Stimulated activated naive CD4-positive, alpha-beta T cell treated with Interleukin-2 at 50 U/mL for 16 hours (primary cell): ENCODE measurements around the gene CPE.

Experiments
- DNase-seq: peaks from one replicate; lab custom pipeline; 2025; lab: John Stamatoyannopoulos, UW

The CPE gene

GRCh38 chr4:165508372-165509120, 129.7 kb downstream of the CPE start:
- DNase-seq = no peak

DNA sequence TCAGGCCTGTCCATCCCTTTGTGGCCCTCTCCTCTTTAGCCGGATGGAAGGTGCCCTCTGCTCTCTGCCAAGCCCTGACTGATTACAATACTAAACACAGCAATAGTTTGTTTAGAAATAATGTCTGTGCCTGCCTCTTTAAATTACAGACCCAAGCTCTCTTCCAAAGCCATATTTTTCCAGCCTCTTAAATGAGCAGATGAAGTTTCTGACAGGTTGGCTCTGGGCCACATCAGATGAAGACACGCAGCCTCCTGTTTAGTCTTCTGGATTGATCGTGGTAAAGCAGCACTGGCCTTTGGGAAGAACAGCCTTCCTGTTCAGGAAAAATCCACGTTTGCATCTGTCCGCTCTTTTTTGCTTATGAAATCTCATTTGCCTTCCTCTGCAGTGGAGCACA, 133.6 kb downstream of the CPE start:
- no peak for DNase-seq

GRCh38 chr4:165514739-165515138, 135.9 kb downstream of the CPE start:
- no peak for DNase-seq

GRCh38 chr4:165515201-165515600, 136.4 kb downstream of the CPE start:
- no peak for DNase-seq

DNA sequence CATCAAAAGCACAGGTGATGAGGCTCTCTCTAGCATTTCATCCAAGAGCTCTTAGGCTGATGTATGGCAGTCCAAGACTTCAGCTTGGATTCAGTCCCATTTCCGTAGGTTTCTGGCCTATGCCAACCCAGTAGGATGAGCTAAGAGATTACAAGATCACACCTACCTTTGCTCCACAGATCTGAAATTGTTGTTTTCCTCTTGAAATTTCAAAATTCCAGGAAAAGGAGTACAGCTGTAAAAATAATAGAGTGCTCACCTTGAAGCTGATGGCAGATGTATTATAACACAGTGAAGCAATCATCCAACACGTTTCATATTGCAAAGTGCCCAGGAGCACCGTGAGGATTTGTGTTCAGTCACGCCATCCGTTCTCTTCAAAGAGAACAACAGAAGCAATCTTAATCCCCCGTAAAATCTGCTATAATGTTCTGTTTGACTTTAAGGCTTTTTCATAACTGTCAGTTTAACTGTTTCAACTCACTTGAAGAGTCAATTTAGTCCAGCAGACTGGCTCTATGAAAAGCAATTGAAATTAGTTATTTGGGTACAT, 137.5 kb downstream of the CPE start:
- no peak for DNase-seq

- no peak for DNase-seq
Measured at GRCh38 chr4:165517216-165517615, 138.4 kb downstream of the CPE start.

- no peak for DNase-seq
Measured at GRCh38 chr4:165518024-165518616, 139.3 kb downstream of the CPE start.

GRCh38 chr4:165518686-165519085, 139.9 kb downstream of the CPE start:
- no peak for DNase-seq

DNA sequence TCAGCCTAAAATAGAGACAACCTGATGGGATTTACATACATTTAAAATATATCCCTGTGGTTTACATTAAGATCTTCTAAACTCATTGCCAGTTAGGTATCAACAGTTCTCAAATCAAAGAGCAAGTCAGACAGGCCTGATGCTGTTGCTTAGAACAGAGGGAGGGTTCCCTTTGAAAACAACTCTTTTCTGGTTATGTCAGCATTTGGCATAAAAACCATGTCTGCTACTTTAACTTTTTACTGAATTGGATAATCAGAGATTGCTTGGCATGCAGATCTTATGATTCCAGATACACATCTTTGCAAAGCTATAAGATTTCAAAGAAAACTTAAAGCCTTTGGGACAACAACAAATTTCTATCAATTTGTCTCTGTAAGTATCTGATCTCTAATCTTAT, 140.8 kb downstream of the CPE start:
- DNase-seq = no peak

GRCh38 chr4:165520086-165520485, 141.3 kb downstream of the CPE start:
- no peak for DNase-seq

DNA sequence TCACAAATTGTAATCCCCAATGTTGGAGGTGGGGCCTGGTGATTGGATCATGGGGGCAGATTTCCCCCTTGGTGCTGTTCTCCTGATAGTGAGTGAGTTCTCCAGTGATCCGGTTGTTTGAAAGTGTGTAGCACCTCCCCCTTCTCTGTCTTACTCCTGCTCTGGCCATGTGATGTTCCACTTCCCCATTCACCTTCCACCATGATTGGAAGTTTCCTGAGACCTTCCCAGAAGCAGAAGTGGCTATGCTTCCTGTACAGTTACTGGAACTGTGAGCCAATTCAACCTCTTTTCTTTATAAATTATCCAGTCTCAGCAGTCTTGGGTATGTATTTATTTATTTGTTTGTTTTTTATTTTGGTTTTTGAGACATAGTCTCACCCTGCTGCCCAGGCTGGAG, 143.2 kb downstream of the CPE start:
- DNase-seq = no peak

DNA sequence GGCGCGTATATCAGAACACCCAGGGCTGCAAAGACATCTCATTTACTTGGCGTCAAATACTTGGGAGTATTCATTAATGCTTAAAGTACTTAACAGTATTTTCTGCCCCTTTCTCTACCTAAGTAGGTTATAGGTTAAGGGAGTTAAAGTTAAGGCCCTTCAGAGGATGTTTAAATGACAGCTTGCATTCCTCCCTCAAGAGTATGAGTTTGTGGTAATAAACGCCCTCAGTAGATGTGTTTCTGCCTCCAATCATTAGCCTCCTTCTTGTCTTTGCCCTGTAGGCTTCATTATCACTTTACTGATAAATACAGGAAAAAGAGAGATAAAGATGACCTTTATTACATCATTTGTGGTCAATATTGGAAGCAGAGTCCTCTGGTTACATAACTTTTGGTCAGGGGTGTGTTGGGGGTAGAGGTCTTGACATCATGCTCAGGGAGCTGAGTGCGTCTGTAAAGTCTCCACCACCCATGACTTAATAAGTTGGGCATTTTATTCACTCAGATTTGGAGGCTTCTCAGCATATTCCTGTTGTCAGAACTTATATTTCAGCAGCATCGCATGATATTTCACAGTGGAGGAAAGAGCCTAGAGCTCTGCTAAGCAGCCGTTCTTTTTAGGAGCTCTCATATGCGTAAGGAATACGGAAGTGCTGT, 145.9 kb downstream of the CPE start:
- DNase-seq = no peak

DNA sequence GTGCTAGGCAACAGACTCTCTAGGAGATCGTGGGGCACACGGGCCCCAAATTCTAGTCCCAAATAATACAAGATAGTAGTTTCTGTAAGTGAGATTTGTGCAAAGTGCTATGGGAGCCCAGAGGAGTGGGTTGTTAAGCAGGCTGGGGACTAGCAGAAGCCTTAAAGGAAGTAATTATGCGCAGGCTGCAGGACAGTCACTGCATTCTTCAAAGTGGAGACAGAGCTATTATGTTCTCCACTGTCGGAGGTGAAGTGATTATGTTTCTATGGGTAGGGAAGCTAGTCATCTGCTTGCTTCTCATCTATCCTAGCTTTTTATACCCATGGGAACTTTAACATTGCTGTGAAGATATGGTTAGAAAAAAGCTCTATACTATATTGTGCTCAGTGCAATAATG, 154.2 kb downstream of the CPE start:
- no peak for DNase-seq

- DNase-seq = no peak
Measured at GRCh38 chr4:165537028-165537648, 158.3 kb downstream of the CPE start.

- no peak for DNase-seq
Measured at GRCh38 chr4:165539801-165540200, 161.0 kb downstream of the CPE start.

GRCh38 chr4:165540206-165540830, 161.5 kb downstream of the CPE start:
- DNase-seq = no peak

DNA sequence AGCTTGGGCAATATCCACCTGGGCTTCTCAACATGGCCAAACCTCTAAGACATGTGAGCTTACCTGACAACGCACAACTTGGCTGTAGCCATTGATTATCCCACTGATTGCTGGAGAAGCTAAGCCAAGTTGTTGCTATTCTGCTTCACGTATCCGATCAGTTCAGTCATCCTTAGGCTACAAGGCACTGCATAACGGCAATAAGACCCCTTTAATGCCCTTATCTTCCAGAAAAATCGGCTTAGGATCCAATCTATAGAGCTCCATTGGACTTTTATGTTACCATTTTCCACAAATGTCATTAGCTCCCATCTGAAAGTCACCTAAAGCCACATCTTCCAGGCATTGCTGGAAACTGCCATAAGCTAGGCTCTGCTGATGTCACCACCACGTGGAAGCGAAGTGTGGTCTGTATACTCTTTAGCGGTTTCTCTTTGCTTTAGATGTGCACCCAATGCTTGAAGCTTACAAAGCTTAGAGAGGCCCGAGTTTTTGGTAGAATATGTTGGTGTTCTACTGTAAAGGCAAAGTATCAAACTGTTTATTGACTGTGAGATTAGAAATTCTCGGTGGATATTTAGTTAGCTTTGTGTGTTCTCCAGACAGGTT, 163.1 kb downstream of the CPE start:
- DNase-seq = no peak

DNA sequence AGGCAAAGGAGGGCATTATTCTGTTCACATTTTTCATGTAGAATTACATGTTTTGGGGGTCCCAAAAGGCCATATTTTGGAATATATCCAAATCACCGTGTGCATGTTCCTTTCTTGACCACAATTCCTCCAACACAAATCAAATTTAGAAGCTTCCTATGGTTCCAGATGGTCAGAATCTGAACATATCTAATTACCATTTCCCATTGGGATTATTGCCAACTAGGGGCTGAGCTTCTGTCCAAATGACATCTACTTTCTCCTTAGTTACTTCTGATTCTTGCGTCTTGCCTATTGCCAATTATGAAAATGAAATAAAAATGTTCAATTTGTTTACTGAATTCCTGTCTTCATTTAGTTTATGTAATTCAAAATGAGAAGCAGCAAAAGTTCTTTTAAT, 163.7 kb downstream of the CPE start:
- no peak for DNase-seq
